Thoracic aorta (tissue), 2 donors: ENCODE measurements around the gene MXI1. TPM values are rescaled to one million over a fixed set of nuclear protein-coding genes. Genes with fewer than 3 reads are reported as not detected.

Experiments
- ATAC-seq: fragments of 150-250 bp; one replicate; pipeline ENCODE4 v1.8.0; 2017; ENCODE audit warnings: low read depth; ENCODE audit not compliant: insufficient number of reproducible peaks, low FRiP score
- DNase-seq: peaks from one replicate; pipeline ENCODE4 v3.0.0-alpha.2; 2020; ENCODE audit warnings: low spot score
- H3K27ac ChIP-seq, 2 donors: fragments of 200-600 bp; sonication (generic); 1 replicate in 1 of 2; 2 replicates in 1 of 2; pipeline ENCODE4 v1.5.1; 2016; ENCODE audit warnings: mild to moderate bottlenecking in 2 of 2, moderate library complexity in 2 of 2
- H3K27me3 ChIP-seq: fragments of 200-600 bp; sonication (generic); replicated peaks from 2 replicates; pipeline ENCODE4 v1.6.0; 2016; ENCODE audit warnings: mild to moderate bottlenecking; ENCODE audit not compliant: insufficient read depth
- H3K36me3 ChIP-seq: fragments of 200-600 bp; sonication (generic); one replicate; pipeline ENCODE4 v1.5.1; 2016
- H3K4me1 ChIP-seq, 2 donors: fragments of 200-600 bp; sonication (generic); 1 replicate in 1 of 2; 2 replicates in 1 of 2; pipeline versions ENCODE4 v1.5.1 to v1.6.0; 2016; ENCODE audit warnings: low read depth in 2 of 2, mild to moderate bottlenecking in 1 of 2; ENCODE audit not compliant: control insufficient read depth in 1 of 2
- H3K4me3 ChIP-seq: fragments of 200-600 bp; sonication (generic); 2 replicates; pipeline ENCODE4 v1.5.1; 2016; ENCODE audit warnings: mild to moderate bottlenecking
- H3K9me3 ChIP-seq: fragments of 200-600 bp; sonication (generic); 2 replicates; pipeline ENCODE4 v1.5.1; 2016
- CTCF ChIP-seq: fragments of 200-600 bp; sonication (generic); IDR thresholded peaks from one replicate; pipeline ENCODE4 v1.5.1; 2019; ENCODE audit warnings: antibody characterized with exemption
- total RNA-seq, 2 donors: library from RNA; depleted of rRNA; stranded (reverse); fragments of >200 nt; gene quantifications; one replicate each; pipeline versions ENCODE4 v1.1.0 to v1.2.3, GENCODE V29; 2016

The MXI1 gene
- total RNA-seq, 2 donors from 2014 or later = 87.7 to 92.8 TPM

GRCh38 chr10:110252151-110252550 lies 44.7 kb downstream of the MXI1 start:
- H3K4me3 ChIP-seq = no peak overlapping the region
- no peaks in the 10 kb centered on the region for H3K9me3 ChIP-seq
- no peak for ATAC-seq
- no peak for DNase-seq
- H3K4me1 ChIP-seq = peaks cover 3 to 56% of the 10 kb centered on the region in 2 donors
- no peak for TF ChIP-seq CTCF
- H3K27ac ChIP-seq = no peak overlapping the region
- H3K27me3 ChIP-seq = no peaks in the 10 kb centered on the region
- H3K36me3 ChIP-seq = no peaks in the 10 kb centered on the region

GRCh38 chr10:110254467-110254866 lies 47.1 kb downstream of the MXI1 start:
- Histone ChIP-seq H3K36me3 (no peaks in the 10 kb centered on the region), H3K27me3 (no peaks in the 10 kb centered on the region), H3K9me3 (no peaks in the 10 kb centered on the region), H3K4me3 (no peak overlapping the region), H3K4me1 (peaks cover 3 to 45% of the 10 kb centered on the region in 2 donors), H3K27ac (peak overlapping the region in 1 of 2 donors; percentile 19)
- no peak for TF ChIP-seq CTCF
- ATAC-seq (no peak), DNase-seq (no peak)

- Histone ChIP-seq H3K36me3 (no peaks in the 10 kb centered on the region), H3K27ac (no peak overlapping the region), H3K4me1 (peaks cover 26 to 46% of the 10 kb centered on the region in 2 donors), H3K4me3 (no peak overlapping the region), H3K27me3 (no peaks in the 10 kb centered on the region), H3K9me3 (no peaks in the 10 kb centered on the region)
- no peak for DNase-seq
- no peak for TF ChIP-seq CTCF
- no peak for ATAC-seq
Measured at GRCh38 chr10:110258542-110258941, 51.1 kb downstream of the MXI1 start.

- no peak for ATAC-seq
- H3K36me3 ChIP-seq = no peaks in the 10 kb centered on the region
- no peak for TF ChIP-seq CTCF
- H3K4me1 ChIP-seq = peaks cover 33 to 46% of the 10 kb centered on the region in 2 donors
- H3K27me3 ChIP-seq = no peaks in the 10 kb centered on the region
- H3K27ac ChIP-seq = no peak overlapping the region
- no peak for DNase-seq
- no peaks in the 10 kb centered on the region for H3K9me3 ChIP-seq
- no peak overlapping the region for H3K4me3 ChIP-seq
Measured at GRCh38 chr10:110259317-110259716, 51.9 kb downstream of the MXI1 start.

GRCh38 chr10:110260746-110261477 lies 53.5 kb downstream of the MXI1 start:
- no peak for DNase-seq
- H3K36me3 ChIP-seq = no peaks in the 10 kb centered on the region
- TF ChIP-seq CTCF = no peak
- ATAC-seq = no peak
- H3K9me3 ChIP-seq = no peaks in the 10 kb centered on the region
- H3K4me3 ChIP-seq = no peak overlapping the region
- peaks cover 48 to 59% of the 10 kb centered on the region in 2 donors for H3K4me1 ChIP-seq
- H3K27me3 ChIP-seq = no peaks in the 10 kb centered on the region
- H3K27ac ChIP-seq = peak overlapping the region; percentile 59 to 91
